ENCODE results near the gene GUCD1.
A peak's percentile ranks its signal among the peaks of the same experiment; 100 is the strongest.

GUCD1 gene

DNA sequence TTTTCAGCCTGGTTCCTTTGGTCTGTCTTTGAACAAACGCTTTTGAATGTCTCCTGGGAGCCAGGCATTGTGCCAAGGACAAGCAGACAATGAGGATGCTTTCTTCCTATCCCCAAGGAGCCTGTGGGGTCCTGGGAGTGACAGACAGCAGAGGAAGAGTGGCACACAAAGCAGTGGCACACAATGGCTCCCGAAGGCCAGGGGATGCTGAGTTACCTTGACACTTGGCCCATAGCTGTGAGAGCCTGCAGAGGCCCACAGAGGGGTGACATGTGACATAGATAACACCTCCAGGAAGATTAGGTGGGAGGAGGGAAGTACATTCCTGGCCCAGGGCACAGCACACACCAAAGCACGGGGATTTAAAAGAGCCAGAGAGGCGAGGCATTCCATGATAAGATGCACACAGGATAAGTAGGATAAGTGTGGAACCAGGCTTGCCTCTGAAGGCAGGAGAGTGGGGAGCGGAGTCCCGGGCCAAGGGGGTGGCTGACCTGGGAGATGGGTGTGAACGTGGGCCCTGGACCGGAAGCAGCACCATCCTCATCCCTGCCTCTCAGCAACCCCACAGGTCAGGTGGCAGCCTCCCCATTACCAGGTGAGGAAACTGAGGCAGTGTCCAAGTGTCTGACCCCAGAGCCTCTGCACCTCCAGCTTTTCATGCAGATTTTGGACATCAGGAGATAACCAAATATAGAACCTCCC, 53.5 kb downstream of the GUCD1 start:
- peak; percentile 34 for DNase-seq

DNA sequence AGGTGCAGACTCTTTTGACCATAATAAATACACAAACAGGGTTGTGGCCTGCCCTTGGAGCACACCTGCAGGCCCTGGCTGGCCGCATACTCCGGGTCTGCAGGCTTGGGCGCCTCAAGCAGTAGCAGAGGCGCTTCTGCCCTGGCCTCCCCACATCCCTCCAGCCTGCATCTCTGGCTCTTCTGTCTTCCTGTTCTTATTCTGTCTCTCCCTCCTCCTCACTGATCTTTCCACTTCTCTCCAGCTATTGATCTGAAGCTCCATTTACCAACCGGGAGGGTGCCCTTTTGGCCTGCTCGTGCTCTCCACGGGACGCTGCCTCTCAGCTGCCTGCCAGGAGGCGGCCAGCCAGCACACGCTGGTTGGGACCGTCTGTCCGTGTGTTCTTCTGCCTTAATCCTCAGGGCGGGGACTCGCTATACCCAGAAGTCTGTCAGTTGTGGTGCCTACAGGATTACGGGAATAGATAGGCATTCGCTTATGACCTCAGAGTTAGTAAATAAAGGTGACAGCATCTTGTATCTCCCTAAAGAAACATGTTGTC, 54.6 kb downstream of the GUCD1 start:
- peak; percentile 90 for DNase-seq

DNA sequence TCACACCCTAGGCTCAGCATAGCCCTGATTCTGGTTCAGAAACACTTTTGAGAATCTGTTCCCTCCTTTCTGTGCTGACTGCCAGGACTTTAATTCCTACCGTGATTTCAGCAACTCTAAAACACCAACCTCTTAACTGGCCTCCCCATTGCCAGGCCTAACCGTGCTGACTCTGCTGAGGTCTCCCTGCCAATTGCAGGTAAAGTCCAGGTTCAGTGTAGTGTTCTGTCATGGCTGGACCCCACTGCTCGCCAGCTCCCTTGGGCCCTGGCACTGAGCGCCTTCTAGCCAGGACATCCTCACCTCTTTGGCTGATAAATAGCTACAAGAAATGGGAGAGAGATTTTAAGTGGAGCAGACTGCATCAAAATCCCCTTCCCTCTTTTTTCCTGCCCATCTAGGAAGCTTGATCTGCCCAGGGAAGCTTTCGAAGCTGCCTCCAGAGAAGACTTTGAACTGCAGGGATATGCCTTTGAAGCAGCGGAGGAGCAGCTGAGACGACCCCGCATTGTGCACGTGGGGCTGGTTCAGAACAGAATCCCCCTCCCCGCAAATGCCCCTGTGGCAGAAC, 55.1 kb downstream of the GUCD1 start:
- DNase-seq, result no peak

DNA sequence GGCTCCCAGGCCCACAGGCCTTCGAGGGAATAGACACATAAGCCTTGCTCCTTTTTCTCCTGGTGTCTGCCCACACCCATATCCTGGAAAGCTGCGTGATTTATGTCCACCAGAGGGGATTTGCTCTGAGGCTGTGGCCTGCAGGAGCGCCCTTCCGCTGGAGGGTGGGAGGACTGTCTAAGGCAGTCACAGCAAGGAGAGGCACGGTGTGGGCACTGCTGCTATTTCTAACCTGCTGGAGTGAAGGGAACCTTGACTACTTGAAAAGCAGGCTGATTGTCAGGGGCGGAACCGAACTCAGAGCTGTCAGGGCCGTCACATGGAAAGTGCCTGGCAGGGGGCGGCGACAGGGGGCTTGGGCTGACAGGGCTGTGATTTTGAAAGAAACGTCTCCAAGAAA, 56.1 kb downstream of the GUCD1 start:
- peak; percentile 38 for DNase-seq

DNA sequence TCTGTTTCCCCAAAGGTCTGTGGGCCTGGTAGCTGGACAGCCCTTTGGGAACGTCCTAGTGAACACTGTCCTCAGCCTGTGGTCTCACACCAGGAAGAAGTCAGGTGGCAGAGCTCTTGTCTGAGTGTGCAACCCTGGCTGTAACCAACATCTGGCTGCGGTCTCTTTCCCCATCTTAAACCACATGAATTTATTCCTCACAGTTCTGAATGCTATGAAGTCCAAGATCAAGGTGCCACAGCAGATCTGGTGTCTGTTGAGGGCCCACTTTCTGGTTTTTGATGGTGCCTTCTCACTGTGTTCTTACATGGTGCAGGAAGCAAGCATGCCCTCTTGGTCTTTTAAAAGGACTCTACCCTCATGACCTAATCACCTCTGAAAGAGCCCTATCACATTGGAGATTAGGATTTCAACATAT, 57.1 kb downstream of the GUCD1 start:
- DNase-seq, result no peak

DNA sequence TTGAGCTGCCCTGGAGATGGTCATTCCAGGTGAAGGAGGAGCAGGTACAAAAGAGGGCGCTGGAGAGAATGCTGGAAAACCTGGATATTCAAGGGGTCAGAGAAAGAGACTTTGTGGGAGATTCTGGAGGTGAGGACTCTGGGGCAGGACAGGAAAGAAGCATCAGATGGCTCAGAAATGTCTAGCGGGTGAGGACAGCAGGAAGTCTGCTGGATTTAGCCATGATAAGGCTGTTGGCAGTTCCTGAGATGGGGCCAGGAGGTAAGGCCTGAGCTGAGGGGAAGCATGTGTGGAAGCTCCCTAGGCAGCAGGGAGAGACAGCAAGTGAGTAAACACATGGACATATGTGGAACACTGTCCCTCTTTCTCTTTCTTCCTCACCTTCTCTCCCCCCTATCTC, 58.3 kb downstream of the GUCD1 start:
- peak; percentile 68 for DNase-seq

DNA sequence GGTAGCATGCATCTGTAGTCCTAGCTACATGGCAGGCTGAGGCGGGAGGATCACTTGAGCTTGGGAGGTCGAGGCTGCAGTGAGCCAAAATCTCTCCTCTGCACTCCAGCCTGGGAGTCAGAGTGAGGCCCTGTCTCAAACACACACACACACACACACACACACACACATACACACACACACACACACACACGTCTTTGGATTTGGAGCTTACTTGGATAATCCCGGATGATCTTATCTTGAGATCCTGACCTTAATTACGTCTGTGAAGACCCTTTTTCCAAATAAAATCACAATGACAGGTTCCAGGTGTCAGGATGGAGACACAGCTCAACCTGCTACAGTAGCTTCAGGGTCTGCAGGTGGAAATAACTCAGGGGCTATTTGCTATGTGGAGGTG, 58.7 kb downstream of the GUCD1 start:
- peak; percentile 82 for DNase-seq

DNA sequence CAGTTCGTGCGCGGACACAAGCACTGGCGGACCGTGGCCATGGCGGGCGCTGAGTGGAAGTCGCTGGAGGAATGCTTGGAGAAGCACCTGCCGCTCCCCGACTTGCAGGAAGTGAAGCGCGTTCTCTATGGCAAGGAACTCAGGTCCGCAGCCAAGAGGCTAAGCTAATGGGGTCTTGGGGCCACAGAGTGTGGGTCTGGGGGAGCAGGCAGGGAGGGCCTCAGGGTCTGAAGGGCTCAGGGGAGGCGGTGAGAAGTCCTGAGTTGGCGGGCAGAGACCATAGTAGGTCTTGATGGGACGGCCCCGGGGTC, 59.6 kb downstream of the GUCD1 start:
- DNase-seq, result no peak

DNA sequence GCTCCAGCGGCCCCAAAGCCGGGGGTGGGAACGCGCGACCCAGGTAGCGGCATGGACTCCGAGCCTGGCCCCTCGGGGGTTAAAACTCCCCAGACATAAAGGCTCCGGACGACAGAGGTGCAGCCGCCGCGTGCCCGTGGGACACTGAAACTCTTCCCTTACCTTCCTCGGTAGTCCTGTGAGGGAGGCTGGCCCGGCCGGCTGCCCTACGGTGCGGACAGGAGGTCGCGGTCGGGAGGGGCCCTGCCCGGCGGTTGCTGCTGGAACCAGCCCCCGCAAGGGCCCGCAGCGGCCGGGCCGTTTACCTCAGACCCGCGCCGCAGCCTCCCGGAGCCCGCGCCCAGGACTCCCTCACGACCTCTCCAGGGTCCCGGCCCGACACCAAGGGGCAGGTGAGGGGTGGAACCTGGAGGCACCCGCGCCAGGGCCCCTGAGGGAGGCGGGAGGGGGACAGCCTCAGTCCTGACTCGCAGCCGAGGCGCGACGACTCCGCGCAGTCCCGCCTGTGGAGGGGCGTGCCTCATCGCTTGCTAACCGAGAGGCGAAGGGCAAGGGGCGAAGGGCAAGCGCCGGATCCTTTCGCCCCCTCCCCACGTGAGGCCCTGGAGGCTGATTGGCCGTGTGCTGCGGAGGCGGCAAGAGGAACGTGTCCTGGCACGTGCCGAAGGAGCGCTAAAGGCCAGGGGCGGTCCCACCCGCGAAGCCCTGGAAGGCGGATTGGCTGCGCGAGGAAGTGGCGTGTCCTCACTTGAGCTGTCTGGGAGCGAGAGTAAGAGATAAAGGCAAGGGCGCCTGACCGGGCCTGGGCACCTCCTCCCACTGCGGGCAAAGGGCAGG, 60.2 kb downstream of the GUCD1 start, which contains the start of gene UPB1:
Gene UPB1, plus strand, starts transcription at position 805 of the 837 bp plus-strand sequence. CDS start 72 bp downstream, outside the sequence.
- no peak for DNase-seq

DNA sequence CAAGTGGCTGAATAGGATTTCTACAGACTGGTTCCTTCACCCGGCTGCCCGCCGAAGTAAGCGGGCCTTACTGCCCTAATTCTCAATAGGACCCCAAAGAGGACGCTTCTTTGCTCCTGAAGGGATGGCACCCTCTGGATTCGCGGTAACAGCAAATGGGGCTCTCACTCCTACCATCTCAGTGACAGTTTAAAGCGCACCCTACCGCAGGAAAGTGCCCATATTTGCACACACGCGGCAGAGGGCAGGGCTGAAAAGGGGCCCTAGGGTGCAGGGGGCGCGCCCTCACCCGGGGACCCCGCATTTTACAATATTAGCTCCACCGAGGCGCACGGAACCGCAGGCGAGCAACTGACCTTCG, 60.8 kb downstream of the GUCD1 start:
- DNase-seq, result no peak

DNA sequence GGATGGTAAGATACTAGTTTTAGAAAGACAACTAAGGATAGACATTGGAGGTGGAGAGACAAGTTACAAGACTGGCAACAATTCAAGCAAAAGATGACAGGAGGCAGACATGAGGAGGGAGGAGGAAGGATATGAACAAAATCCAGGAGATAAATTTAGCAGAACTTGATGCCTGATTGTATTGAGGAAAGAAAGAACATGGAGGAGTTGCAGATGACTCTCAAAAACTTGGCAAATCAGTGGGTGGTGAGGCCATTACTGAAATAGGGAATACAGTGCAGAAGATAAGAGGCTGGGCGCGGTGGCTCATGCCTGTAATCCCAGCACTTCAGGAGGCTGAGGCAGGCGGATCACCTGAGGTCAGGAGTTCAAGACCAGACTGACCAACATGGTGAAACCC, 62.5 kb downstream of the GUCD1 start:
- no peak for DNase-seq
